T-helper 9 cell (primary cell): Measurements from ENCODE around the gene MAMDC4.

ENCODE experiments used
- DNase-seq: peaks from one replicate; pipeline ENCODE4 v3.0.0-alpha.2; 2020

The MAMDC4 gene

GRCh38 chr9:136896027-136896426 is 43.9 kb downstream of the MAMDC4 start:
- DNase-seq, result no peak

- DNase-seq, result no peak
Measured at GRCh38 chr9:136898483-136899100, 46.4 kb downstream of the MAMDC4 start.

- DNase-seq, result no peak
Measured at GRCh38 chr9:136899196-136899595, 47.0 kb downstream of the MAMDC4 start.

DNA sequence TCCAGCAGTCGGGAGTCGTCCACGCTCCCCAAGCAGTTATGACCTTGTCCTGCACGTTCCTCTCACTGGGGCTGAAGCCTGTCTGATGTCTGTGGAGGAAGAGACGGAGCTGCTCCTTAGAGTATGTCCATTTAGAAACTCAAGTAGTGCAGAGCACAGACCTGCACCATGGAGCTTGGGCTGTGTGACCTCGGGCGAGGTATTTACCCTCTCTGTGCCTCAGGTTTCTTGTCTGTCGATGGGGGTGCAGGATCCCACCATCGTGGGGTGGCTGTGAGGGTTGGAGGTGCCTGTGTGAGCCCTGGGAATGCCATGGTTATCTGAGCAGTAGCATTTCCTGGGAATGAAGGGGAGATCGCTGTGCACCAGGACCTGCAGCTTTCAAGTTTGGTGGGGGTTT is 48.4 kb downstream of the MAMDC4 start:
- DNase-seq, result no peak

GRCh38 chr9:136900988-136901515 is 48.9 kb downstream of the MAMDC4 start:
- DNase-seq, result no peak

DNA sequence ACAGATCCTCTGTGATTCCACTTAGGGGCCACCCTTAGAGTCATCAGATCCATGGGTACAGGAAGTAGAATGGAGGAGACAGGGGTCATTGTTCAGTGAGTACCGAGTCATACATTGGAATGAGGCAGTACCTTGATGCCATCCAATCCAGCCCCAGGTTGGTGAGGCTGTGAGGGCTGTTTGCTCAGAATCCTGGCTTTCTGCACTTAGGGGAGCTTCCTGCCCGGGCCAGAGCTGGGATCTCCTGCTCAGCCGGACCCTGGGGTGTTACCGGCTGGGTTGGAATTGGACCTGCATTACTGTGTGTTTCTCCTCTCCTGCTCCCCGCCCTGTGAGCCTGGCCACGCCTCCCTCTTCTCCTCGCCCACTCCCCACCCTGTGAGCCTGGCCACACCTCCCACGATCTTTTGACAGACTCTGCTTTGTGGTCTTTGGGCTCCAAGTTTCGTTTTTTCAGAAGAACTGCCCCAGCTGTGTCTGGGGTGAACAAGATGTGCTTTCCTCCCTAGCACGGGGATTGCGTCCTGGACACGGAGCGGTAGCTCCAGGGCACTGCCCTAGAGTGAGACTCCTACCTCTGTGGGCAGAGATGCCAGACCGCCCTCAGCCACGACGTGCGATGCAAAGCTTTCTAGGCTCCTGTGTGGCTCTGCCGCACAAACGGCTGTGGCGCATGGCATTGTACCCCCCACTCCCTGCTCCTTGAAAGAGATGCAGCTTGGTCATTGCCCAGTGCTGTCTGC is 49.5 kb downstream of the MAMDC4 start:
- DNase-seq, result peak; percentile 67

DNA sequence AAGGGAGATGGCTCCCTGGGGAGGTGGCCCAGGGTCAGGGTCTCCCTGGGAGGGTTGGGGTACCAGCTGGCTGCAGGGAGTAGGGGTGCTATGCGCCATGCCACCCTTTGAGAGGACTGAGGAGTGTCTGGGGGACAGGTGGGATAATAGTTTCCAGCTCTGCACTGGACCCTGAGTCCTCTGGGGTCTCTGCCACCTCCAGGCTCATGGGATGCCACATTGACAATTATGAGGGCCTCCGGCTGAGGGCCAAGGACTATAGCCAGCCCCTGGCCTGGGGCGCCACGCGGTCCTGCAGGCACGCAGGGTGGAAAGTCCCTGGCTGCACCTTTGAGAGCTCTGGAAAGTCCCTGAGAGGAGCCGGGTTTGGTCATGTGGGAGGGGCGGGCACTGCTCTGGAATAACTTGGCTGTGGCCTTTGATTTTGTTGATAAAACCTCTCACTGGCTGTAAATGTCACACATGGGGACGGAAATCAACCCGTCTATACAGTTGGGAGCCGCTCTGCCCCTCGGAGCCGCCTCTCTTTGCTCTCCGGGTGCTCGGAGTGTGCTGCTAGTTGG is 50.2 kb downstream of the MAMDC4 start:
- peak; percentile 79 for DNase-seq

- DNase-seq, result no peak
Measured at GRCh38 chr9:136903041-136903554, 51.0 kb downstream of the MAMDC4 start.

DNA sequence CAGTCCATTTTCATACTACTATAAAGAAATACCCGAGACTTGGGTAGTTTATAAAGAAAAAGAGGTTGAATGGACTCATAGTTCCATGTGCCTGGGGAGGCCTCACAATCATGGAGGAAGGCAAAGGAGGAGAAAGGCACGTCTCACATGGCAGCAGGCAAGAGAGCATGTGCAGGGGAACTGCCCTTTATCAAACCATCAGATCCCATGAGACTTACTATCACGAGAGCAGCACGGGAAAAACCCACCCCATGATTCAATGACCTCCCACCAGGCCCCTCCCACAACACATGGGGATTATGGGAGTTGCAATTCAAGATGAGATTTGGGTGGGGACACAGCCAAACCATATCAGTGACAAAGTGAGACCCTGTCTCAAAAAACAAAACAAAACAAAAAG is 54.1 kb downstream of the MAMDC4 start:
- no peak for DNase-seq

- no peak for DNase-seq
Measured at GRCh38 chr9:136907011-136907914, 55.1 kb downstream of the MAMDC4 start.
